Liver (tissue), 9 donors: ENCODE results near the gene PSMB4. TPM values are rescaled to one million over a fixed set of nuclear protein-coding genes. Genes with fewer than 3 reads are reported as not detected.

Source experiments
- DNase-seq: peaks from one replicate; pipeline ENCODE4 v3.0.0-alpha.2; 2017; ENCODE audit warnings: low spot score
- H3K27ac ChIP-seq, 2 donors: one replicate each; pipeline ENCODE4 v1.7.0; 2013; ENCODE audit warnings: inconsistent platforms in 2 of 2, low read length in 2 of 2, control low read depth in 1 of 2, low read depth in 1 of 2, mild to moderate bottlenecking in 1 of 2
- H3K27me3 ChIP-seq, 4 donors: one replicate each; pipeline versions ENCODE4 v1.6.1 to v1.7.0; 2013; ENCODE audit warnings: low read length in 3 of 4, inconsistent platforms in 1 of 4, mild to moderate bottlenecking in 1 of 4, moderate library complexity in 1 of 4; ENCODE audit not compliant: control insufficient read depth in 4 of 4, insufficient read depth in 4 of 4
- H3K36me3 ChIP-seq, 4 donors: one replicate each; pipeline versions ENCODE4 v1.6.1 to v1.7.0; 2013; ENCODE audit warnings: low read length in 3 of 4, mild to moderate bottlenecking in 3 of 4, low read depth in 1 of 4, moderate library complexity in 1 of 4; ENCODE audit not compliant: control insufficient read depth in 4 of 4, insufficient read depth in 3 of 4
- H3K4me1 ChIP-seq, 4 donors: one replicate each; pipeline versions ENCODE4 v1.6.1 to v1.7.0; 2013; ENCODE audit warnings: low read length in 3 of 4, mild to moderate bottlenecking in 3 of 4, moderate library complexity in 1 of 4; ENCODE audit not compliant: control insufficient read depth in 4 of 4, insufficient read depth in 4 of 4
- H3K4me3 ChIP-seq, 3 donors: one replicate each; pipeline versions ENCODE4 v1.6.1 to v1.7.0; 2013; ENCODE audit warnings: low read length in 3 of 3, control low read depth in 1 of 3, low read depth in 1 of 3, mild to moderate bottlenecking in 1 of 3
- H3K9ac ChIP-seq, 2 donors: one replicate each; pipeline ENCODE4 v1.7.0; 2013; ENCODE audit warnings: low read length in 2 of 2, mild to moderate bottlenecking in 2 of 2, moderate library complexity in 2 of 2, control low read depth in 1 of 2, low read depth in 1 of 2
- H3K9me3 ChIP-seq, 4 donors: one replicate each; pipeline versions ENCODE4 v1.6.1 to v1.7.0; 2013; ENCODE audit warnings: low read length in 3 of 4; ENCODE audit not compliant: control insufficient read depth in 4 of 4
- ATF3 ChIP-seq: IDR thresholded peaks from 2 replicates; pipeline ENCODE4 v1.6.1; 2016; ENCODE audit warnings: antibody characterized with exemption
- CTCF ChIP-seq: fragments of 150-350 bp; IDR thresholded peaks from 2 replicates; pipeline ENCODE4 v1.5.1; 2017; ENCODE audit warnings: improper control_type of control experiment, low read depth, low read length; ENCODE audit not compliant: missing input control
- EGR1 ChIP-seq, 2 donors: IDR thresholded peaks; 2 replicates each; pipeline ENCODE4 v1.6.1; 2016 to 2018; ENCODE audit warnings: antibody characterized with exemption in 2 of 2, low read depth in 2 of 2
- FOXA1 ChIP-seq: IDR thresholded peaks from 2 replicates; pipeline ENCODE4 v1.6.1; 2016; ENCODE audit warnings: antibody characterized with exemption
- FOXA2 ChIP-seq: IDR thresholded peaks from 2 replicates; pipeline ENCODE4 v1.6.1; 2016; ENCODE audit warnings: antibody characterized with exemption
- GABPA ChIP-seq, 2 donors: IDR thresholded peaks in 1 of 2; conservative IDR thresholded peaks in 1 of 2; 2 replicates each; pipeline ENCODE4 v1.6.1; 2016; ENCODE audit warnings: antibody characterized with exemption in 2 of 2, mild to moderate bottlenecking in 1 of 2, moderate library complexity in 1 of 2
- HNF4A ChIP-seq, 2 donors: conservative IDR thresholded peaks; 2 replicates each; pipeline ENCODE4 v1.6.1; 2016; ENCODE audit warnings: antibody characterized with exemption in 2 of 2, mild to moderate bottlenecking in 2 of 2
- HNF4G ChIP-seq: IDR thresholded peaks from 2 replicates; pipeline ENCODE4 v1.6.1; 2016; ENCODE audit warnings: antibody characterized with exemption
- JUND ChIP-seq, 2 donors: IDR thresholded peaks; 2 replicates each; pipeline ENCODE4 v1.6.1; 2016; ENCODE audit warnings: antibody characterized with exemption in 2 of 2
- NR2F2 ChIP-seq: IDR thresholded peaks from 2 replicates; pipeline ENCODE4 v1.6.1; 2016; ENCODE audit warnings: antibody characterized with exemption
- RAD21 ChIP-seq, 2 donors: IDR thresholded peaks; 2 replicates each; pipeline ENCODE4 v1.6.1; 2016; ENCODE audit warnings: antibody characterized with exemption in 2 of 2, mild to moderate bottlenecking in 2 of 2
- RXRA ChIP-seq, 2 donors: IDR thresholded peaks; 2 replicates each; pipeline ENCODE4 v1.6.1; 2017 to 2018; ENCODE audit warnings: antibody characterized with exemption in 2 of 2, mild to moderate bottlenecking in 1 of 2
- SP1 ChIP-seq: IDR thresholded peaks from 2 replicates; pipeline ENCODE4 v1.6.1; 2018; ENCODE audit warnings: antibody characterized with exemption, mild to moderate bottlenecking
- TAF1 ChIP-seq: conservative IDR thresholded peaks from 2 replicates; pipeline ENCODE4 v1.6.1; 2016; ENCODE audit warnings: antibody characterized with exemption, mild to moderate bottlenecking
- YY1 ChIP-seq: IDR thresholded peaks from 2 replicates; pipeline ENCODE4 v1.6.1; 2016; ENCODE audit warnings: antibody characterized with exemption, mild to moderate bottlenecking
- ZBTB33 ChIP-seq: IDR thresholded peaks from 2 replicates; pipeline ENCODE4 v1.6.1; 2016; ENCODE audit warnings: antibody characterized with exemption
- WGBS: extraction: QIAGEN DNeasy Blood & Tissue Kit; methylation state at CpG from one replicate; pipeline ENCODE4 v1.1.7; 2013; 5-methylcytosine and 5-hydroxymethylcytosine counted together
- polyA plus RNA-seq, 2 donors: library from polyadenylated mRNA; stranded (reverse) in 1 of 2; unstranded in 1 of 2; fragments of 200-250 nt in 1 of 2; fragments of >200 nt in 1 of 2; fragmentation: Nextera tagmentation in 1 of 2; extraction: Ambion mirVana in 1 of 2; gene quantifications; one replicate each; pipeline versions ENCODE4 v1.2.1 to v1.2.3, GENCODE V29; 2013 to 2015
- total RNA-seq, 2 donors: library from RNA; depleted of rRNA; stranded (reverse); fragments of >200 nt; gene quantifications; one replicate each; pipeline ENCODE4 v1.2.3, GENCODE V29; 2014
- TF ChIP-seq, protein P1 (sequence below): IDR thresholded peaks from 2 replicates; pipeline ENCODE4 v1.6.1; 2016; ENCODE audit warnings: antibody characterized with exemption
- TF ChIP-seq, protein P2 (sequence below): IDR thresholded peaks from 2 replicates; pipeline ENCODE4 v1.6.1; 2016; ENCODE audit warnings: antibody characterized with exemption, mild to moderate bottlenecking
- donor health status: healthy.
- donor health status: healthy.
- donor health status: healthy.
- donor health status: healthy.
- donor health status: healthy.

The PSMB4 gene
- total and polyA plus RNA-seq, 4 donors: 130 to 228 (median 202) TPM

GRCh38 chr1:151369302-151369610 is 30.1 kb upstream of the PSMB4 start:
- WGBS: 87% methylated on average over 7 of the region's 7 CpGs
- H3K27me3 ChIP-seq: no peaks in the 10 kb centered on the region
- TF ChIP-seq SP1: no peak
- TF ChIP-seq HNF4A (conservative IDR thresholded peaks at IDR 0.05): no peak
- no peak for TF ChIP-seq HNF4G
- no peak for TF ChIP-seq FOXA2
- no peak for TF ChIP-seq NR2F2
- TF ChIP-seq, protein P1, sequence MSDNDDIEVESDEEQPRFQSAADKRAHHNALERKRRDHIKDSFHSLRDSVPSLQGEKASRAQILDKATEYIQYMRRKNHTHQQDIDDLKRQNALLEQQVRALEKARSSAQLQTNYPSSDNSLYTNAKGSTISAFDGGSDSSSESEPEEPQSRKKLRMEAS: no peak
- no peak for TF ChIP-seq RXRA (IDR thresholded peaks at IDR 0.05)
- no peak for TF ChIP-seq ATF3
- TF ChIP-seq, protein P2, sequence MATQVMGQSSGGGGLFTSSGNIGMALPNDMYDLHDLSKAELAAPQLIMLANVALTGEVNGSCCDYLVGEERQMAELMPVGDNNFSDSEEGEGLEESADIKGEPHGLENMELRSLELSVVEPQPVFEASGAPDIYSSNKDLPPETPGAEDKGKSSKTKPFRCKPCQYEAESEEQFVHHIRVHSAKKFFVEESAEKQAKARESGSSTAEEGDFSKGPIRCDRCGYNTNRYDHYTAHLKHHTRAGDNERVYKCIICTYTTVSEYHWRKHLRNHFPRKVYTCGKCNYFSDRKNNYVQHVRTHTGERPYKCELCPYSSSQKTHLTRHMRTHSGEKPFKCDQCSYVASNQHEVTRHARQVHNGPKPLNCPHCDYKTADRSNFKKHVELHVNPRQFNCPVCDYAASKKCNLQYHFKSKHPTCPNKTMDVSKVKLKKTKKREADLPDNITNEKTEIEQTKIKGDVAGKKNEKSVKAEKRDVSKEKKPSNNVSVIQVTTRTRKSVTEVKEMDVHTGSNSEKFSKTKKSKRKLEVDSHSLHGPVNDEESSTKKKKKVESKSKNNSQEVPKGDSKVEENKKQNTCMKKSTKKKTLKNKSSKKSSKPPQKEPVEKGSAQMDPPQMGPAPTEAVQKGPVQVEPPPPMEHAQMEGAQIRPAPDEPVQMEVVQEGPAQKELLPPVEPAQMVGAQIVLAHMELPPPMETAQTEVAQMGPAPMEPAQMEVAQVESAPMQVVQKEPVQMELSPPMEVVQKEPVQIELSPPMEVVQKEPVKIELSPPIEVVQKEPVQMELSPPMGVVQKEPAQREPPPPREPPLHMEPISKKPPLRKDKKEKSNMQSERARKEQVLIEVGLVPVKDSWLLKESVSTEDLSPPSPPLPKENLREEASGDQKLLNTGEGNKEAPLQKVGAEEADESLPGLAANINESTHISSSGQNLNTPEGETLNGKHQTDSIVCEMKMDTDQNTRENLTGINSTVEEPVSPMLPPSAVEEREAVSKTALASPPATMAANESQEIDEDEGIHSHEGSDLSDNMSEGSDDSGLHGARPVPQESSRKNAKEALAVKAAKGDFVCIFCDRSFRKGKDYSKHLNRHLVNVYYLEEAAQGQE: no peak
- TF ChIP-seq GABPA (IDR thresholded peaks at IDR 0.05 in 1 of 2, conservative IDR thresholded peaks at IDR 0.05 in 1 of 2): no peak
- TF ChIP-seq TAF1: no peak
- TF ChIP-seq RAD21 (IDR thresholded peaks at IDR 0.05): no peak
- no peak for TF ChIP-seq EGR1 (IDR thresholded peaks at IDR 0.05; ENCODE audit: low read depth in 2 of 2)
- no peak for TF ChIP-seq FOXA1
- TF ChIP-seq YY1: no peak
- no peaks in the 10 kb centered on the region for H3K9me3 ChIP-seq
- peak overlapping the region in 1 of 2 donors; percentile 26 for H3K27ac ChIP-seq
- peaks cover 8 to 27% (median 26%) of the 10 kb centered on the region in 4 donors for H3K36me3 ChIP-seq
- peaks cover 18 to 53% (median 45%) of the 10 kb centered on the region in 4 donors for H3K4me1 ChIP-seq
- H3K9ac ChIP-seq: no peak overlapping the region
- no peak for DNase-seq
- no peak overlapping the region for H3K4me3 ChIP-seq

- 82% methylated on average over 15 of the region's 15 CpGs for WGBS
- Histone ChIP-seq H3K4me3 (no peak overlapping the region), H3K9me3 (no peaks in the 10 kb centered on the region), H3K27ac (peak overlapping the region in 1 of 2 donors; percentile 26), H3K36me3 (peaks cover 8 to 23% (median 23%) of the 10 kb centered on the region in 4 donors), H3K27me3 (no peaks in the 10 kb centered on the region), H3K4me1 (peaks cover 18 to 53% (median 45%) of the 10 kb centered on the region in 4 donors), H3K9ac (no peak overlapping the region)
- no peak for TF ChIP-seq JUND (IDR thresholded peaks at IDR 0.05)
- TF ChIP-seq GABPA (IDR thresholded peaks at IDR 0.05 in 1 of 2, conservative IDR thresholded peaks at IDR 0.05 in 1 of 2): no peak
- no peak for TF ChIP-seq FOXA2
- TF ChIP-seq RXRA (IDR thresholded peaks at IDR 0.05): no peak
- no peak for TF ChIP-seq HNF4G
- no peak for TF ChIP-seq ATF3
- no peak for TF ChIP-seq CTCF
- TF ChIP-seq, protein P2: no peak
- no peak for TF ChIP-seq ZBTB33
- TF ChIP-seq RAD21 (IDR thresholded peaks at IDR 0.05): no peak
- no peak for TF ChIP-seq YY1
- no peak for TF ChIP-seq NR2F2
- no peak for TF ChIP-seq FOXA1
- no peak for TF ChIP-seq SP1
- TF ChIP-seq TAF1: no peak
- TF ChIP-seq, protein P1: no peak
- TF ChIP-seq HNF4A (conservative IDR thresholded peaks at IDR 0.05): no peak
- no peak for DNase-seq
Observed at GRCh38 chr1:151369621-151370048, 29.7 kb upstream of the PSMB4 start.
